Stimulated activated CD8-positive, alpha-beta memory T cell treated with anti-CD3 and anti-CD28 coated beads, Interleukin-12 subunit alpha, Interleukin-12 subunit beta, amount 100 ng/mL, for 24 hours (primary cell): ENCODE measurements around the gene STAB1.

ENCODE experiments used
- DNase-seq: peaks from one replicate; pipeline ENCODE4 v3.0.0-alpha.2; 2020; ENCODE audit errors: extremely low read depth

Gene STAB1

DNA sequence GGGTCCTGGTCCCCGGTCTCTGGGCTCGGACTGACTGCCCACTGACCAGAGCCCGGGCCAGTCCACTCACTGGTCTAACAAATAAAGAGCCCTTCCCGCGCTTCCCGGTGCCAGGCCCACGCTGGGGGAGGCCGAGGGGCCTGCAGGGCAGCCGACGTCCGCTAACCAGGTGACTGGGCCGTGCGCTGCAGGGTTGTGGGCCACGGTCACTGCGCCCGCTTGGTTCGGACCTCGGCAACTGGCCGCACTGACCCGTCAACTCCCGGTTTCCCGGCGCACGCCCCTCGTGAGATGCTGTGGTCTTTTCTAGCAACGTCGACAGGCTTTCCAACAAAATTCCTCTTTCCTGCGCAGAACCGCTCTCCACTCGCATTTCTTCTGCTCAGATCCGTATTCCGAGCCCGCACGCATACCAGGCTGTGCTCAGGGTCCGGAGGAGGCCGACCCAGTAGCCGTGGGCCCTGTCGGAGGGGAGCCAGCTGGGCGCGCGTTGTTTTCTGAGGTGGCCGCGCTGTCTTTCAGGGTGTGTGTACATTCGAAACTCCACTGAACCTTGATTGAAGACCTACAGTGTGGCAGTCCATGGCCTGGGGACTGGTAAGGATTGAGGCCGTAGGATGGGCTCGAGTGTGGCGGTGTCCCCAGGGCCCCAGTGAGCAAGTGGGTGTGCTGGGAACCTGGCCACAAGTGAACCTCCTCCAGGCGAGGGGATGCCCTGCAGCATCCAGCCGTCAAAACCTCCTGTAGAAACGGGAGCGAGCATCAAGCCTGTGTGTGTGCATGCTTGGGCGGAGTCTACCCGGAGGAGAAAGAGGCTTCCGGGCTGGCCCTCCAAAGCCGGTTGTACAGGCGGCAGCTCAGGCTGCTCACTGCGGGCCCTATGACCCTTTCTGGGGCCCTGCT, 39.4 kb downstream of the STAB1 start:
- DNase-seq, result no peak

GRCh38 chr3:52535411-52536111, 40.4 kb downstream of the STAB1 start:
- DNase-seq, result no peak

DNA sequence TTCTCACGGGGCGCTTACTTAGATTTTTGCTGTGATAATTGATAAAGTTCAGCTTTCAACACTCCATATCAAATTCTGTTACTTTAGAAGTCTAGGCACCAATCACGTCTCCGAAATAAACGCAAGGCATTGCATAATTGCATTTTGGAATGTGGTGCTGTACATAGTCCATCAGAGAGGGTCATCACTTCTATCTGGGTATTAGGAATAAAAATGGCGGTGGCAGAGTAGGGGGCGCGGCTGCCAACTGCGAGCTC, 40.9 kb downstream of the STAB1 start:
- DNase-seq, result no peak

DNA sequence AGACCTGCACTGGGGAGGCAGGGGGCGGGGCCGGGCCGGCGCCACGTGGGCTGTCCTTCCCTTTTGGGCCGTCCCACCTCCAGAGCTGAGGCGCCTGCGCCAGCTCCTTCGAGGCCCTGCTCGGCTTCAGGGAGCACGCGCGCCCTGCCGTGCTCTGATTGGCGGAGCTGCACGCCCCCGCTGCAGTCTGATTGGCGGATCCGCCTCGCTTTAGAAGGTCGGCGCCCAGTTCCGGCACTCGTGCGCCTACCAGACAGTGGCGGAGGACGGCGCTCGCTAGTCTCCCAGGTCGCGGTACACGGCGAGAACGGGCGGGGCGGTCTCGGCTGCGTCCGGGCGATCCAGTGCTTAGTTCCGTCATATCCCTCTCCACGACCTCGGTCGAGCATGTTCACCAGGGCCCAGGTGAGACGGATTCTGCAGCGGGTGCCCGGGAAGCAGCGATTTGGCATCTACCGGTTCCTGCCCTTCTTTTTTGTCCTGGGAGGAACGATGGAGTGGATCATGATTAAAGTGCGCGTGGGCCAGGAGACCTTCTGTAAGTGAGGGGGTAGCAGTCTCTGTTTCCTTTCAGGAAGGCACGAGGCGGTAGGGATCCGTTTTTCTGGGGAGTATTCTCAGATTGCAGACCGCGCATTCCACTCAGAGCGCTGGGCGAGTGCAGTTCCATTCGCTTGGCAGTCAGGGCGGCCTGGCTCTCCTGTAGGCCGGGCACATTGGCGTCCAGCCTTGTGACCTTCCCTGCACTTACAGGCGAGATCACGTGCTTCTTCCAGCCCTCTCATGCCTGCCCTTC, 41.4 kb downstream of the STAB1 start, which contains the start of gene UQCC5:
UQCC5 (plus strand) TSS at position 237 of the 796 bp plus-strand sequence; CDS start at position 388, 151 bp downstream.
- DNase-seq, result peak; percentile 95

GRCh38 chr3:52537165-52537620, 42.1 kb downstream of the STAB1 start:
- DNase-seq, result no peak

DNA sequence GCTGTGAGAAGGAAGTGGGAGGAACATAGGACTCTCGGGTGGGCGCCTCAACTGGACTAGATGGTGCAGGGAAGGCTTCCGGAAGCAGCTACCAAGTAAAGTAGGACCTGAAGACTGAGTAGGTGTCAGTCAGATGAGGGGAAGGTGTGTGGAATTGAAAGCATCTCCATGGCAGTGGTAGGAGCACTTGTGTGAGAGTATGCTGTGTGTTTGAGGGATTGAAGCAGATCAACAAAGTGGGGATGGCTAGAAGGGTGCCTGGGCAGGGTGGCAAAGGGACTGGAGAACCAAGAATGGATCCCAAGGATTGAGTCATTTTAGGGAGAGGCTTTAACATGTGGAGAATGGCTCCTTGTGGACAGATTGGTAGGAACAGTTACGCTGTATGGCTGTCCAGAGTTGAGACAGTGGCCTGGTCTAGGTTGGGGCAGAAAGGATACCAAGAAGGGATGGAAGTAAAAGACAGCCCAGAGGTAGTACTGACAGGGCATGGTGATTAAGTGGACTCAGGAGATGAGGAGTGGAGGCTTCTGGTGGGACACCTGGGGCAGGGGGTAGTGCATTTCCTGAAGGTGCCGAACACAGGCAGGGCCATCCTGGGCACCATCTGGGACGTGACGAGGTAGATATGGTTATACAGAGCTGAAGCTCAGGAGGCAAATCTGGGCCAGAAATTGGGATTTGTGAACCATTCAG, 42.7 kb downstream of the STAB1 start:
- no peak for DNase-seq

- no peak for DNase-seq
These were observed 44.0 kb downstream of the STAB1 start for GRCh38 chr3:52539010-52539653.

GRCh38 chr3:52541050-52541449, 45.9 kb downstream of the STAB1 start:
- DNase-seq, result no peak

DNA sequence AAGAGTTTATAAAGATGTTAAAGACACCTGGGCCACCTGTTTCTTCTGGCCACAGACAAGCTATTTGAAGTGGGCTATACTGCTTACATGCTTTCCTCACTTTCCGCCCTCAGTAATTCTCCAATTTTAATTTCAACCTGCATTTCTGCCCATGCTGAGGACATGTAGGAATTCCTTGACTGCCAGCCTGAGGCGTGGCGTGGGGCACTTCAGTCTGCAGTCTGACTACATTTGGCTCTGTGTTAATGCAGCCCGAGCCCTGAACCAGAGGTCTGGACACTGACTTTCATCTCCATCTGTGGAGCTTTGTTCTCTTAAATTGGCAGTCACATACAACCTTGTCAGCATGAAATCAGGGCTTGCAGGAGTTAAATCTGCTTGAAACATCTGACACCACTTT, 49.8 kb downstream of the STAB1 start:
- DNase-seq, result no peak

- DNase-seq, result no peak
These were observed 51.2 kb downstream of the STAB1 start for GRCh38 chr3:52546111-52546901.

DNA sequence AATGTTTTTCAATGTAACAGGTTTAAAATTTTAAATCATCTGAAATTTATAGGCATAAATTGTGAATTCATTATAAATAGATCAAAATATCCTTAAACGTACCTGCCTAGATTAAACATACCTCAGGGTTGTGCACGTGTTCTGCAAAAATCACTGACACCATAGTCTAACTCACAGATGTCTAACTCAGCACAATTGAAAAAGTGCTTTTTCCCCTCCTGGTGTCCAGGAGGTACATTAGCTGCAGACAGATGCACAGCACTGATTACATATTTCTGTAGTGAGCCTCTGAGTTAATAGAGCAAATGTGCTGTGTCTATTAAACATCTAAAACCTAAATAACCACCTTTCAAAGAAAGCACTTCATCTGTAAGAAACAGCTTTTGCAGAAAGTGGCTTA, 52.0 kb downstream of the STAB1 start:
- no peak for DNase-seq

DNA sequence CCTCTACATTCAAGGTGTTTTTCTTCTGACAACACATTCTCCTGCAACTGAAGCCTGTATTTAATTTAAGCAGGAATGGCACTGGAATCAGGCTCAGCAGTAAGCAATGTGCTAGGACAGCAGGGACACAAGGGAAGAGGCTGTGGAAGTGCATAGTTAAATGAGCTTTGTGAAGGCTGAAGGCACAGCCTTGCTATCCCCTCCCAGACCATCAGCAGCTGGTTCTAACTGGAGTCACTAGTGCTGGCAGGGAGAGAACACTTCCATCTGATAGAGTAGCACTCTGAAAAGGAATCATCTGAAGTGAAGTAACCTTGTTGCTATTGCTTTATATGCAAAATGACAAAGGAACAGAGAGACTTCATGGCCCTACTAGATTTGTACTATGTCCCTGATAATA, 56.0 kb downstream of the STAB1 start:
- DNase-seq, result no peak

DNA sequence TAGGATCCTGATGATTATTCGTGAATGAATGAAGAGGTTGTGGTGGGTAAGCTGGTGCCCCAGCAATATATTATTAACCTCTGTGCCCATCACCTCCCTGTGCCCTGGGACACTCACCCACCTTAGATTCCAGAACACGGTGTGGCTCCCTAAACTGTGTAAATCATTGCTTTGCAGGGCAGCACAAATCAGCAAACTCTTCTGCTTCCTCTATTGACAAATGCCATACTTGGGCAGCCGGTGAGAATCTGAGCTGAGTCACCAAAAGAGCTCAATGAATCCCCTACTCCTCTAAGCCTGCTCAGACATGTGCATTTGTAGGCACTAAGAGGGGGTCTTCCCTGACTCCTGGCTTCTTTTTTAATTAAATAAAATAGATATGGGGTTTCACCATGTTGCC, 57.0 kb downstream of the STAB1 start:
- DNase-seq, result no peak

DNA sequence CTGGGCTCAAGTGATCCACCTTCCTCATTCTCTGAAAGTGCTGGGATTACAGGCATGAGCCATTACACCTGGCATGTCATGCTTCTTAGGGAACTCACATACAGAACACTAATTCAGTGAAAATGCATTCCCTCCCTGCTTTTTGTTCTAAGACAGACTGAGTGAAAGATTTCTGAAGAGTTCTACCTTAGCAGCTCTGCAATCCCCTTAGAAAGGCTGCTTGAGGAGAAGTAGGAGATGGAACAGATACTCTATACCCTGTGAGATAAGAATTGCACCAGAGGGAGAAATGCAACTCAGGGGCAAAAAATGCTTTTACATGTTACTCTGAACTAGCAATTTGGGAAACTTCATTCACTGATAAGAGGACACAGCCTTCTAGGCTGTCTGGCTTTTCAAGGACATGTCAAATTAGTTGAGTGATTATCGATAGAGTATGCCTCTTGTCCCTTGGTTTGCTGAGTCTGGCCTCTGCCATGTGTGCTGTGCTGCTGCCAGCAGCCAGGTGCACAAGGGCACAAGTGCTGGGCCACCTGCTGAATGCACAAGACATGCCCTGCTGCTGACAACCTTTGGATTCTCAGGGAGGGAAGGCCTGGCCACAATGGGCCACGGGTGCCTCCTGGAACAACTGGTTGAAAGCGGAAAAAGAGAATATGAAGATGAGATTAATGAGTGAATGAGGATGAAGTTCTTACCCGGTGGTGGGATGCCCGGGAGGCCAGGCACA, 59.1 kb downstream of the STAB1 start:
- DNase-seq, result no peak

GRCh38 chr3:52555056-52555455, 59.9 kb downstream of the STAB1 start:
- no peak for DNase-seq

- DNase-seq, result no peak
These were observed 62.1 kb downstream of the STAB1 start for GRCh38 chr3:52557011-52557960.

DNA sequence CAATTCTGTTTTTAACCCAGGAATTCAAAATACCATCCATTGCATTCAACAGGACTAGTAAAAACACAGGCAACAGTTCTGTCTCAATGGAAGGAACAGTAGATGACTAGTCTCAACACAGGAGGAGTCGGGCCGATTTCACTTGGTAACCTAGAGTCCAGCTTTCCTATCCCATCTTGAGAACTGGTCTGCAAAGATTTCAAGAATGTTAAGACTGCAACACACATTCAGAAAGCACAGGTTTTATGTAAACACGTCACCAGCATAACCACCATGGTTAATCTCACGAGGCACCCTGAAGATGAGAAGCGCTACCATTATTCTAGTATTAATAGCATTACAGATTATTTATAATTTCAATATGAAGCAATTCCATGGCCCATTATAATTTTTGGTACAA, 63.3 kb downstream of the STAB1 start:
- DNase-seq, result no peak

GRCh38 chr3:52561028-52561747, 66.0 kb downstream of the STAB1 start:
- DNase-seq, result no peak
